Measurements from ENCODE around the gene ACTN4.

DNA sequence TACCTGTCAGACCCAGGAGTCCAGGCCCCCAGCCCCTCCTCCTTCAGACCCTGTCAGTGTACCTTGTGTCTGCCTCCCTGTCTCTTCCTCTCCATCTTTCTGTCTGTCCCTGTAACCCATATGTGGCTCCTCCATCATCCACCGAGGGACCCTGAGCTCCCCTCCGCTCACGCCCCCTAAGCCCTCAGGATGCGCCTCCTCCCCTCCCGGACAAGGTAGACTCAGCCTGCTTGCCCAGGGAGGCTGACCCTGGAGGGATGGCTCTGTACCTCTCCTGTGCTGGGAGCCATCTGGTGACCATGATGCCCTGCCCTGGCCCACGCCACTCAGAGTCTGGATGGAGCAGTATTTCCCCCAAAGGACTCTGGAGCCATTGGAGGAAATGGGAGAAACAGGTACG is 97.9 kb downstream of the ACTN4 start:
- no peak for TF ChIP-seq CTCF (conservative IDR thresholded peaks at IDR 0.05; ENCODE audit: low read length)
- no peak for TF ChIP-seq EZH2phosphoT487 (IDR thresholded peaks at IDR 0.05; ENCODE audit: borderline replicate concordance, low read depth, low read length)
